Pancreas (tissue), 10 donors: ENCODE data around the gene CALB2. TPM values are rescaled to one million over a fixed set of nuclear protein-coding genes. Genes with fewer than 3 reads are reported as not detected.

ENCODE experiments used
- ATAC-seq, 4 donors: fragments of 200-7000 bp; cut with Tn5 transposase; one replicate each; pipeline versions ENCODE4 v1.8.0 to v1.9.1; 2020; ENCODE audit warnings: mild to moderate bottlenecking in 4 of 4, moderate library complexity in 4 of 4
- DNase-seq, 6 donors: peaks; one replicate each; pipeline ENCODE4 v3.0.0-alpha.2; 2020
- FAIRE-seq: peaks from 2 replicates; lab custom pipeline; 2012; peaks lifted over from hg19 to GRCh38; lab: Jason Lieb, UNC
- H3K27ac ChIP-seq, 4 donors: fragments of 200-600 bp; sonication (generic); 1 replicate in 3 of 4; 2 replicates in 1 of 4; pipeline versions ENCODE4 v1.5.0 to v1.8.0; 2020
- H3K27me3 ChIP-seq, 4 donors: fragments of 200-600 bp; one replicate each; pipeline ENCODE4 v1.8.0; 2021
- H3K36me3 ChIP-seq, 3 donors: fragments of 200-600 bp; sonication (generic) in 1 of 3; one replicate each; pipeline versions ENCODE4 v1.5.0 to v1.8.0; 2020 to 2021
- H3K4me1 ChIP-seq, 3 donors: fragments of 200-600 bp; one replicate each; pipeline ENCODE4 v1.8.0; 2021
- H3K4me3 ChIP-seq, 4 donors: fragments of 200-600 bp; sonication (generic) in 2 of 4; one replicate each; pipeline versions ENCODE4 v1.5.0 to v1.8.0; 2020 to 2021
- H3K9me3 ChIP-seq, 4 donors: fragments of 200-600 bp; one replicate each; pipeline ENCODE4 v1.8.0; 2021
- CTCF ChIP-seq, 4 donors: fragments of 200-600 bp; sonication (generic) in 3 of 4; IDR thresholded peaks; one replicate each; pipeline versions ENCODE4 v1.5.0 to v1.8.0; 2021; ENCODE audit warnings: antibody characterized with exemption in 4 of 4
- WGBS, 2 donors: extraction: QIAGEN DNeasy Blood & Tissue Kit; methylation state at CpG; one replicate each; pipeline ENCODE4 v1.1.7; 2013; 5-methylcytosine and 5-hydroxymethylcytosine counted together
- intact Hi-C, 3 donors: fragments of 100-400 bp; cut with DNase I; formaldehyde crosslinking; loops; one replicate each; pipeline versions ENCODE4 v1.11.1 to v1.14.2; 2022
- polyA plus RNA-seq, 2 donors: library from polyadenylated mRNA; stranded (reverse); fragments of 200-250 nt; gene quantifications; one replicate each; pipeline ENCODE4 v1.2.3, GENCODE V29; 2013
- total RNA-seq, 6 donors: library from RNA; stranded (reverse); fragmentation: NEBNext Ultra II Directional in 4 of 6; extraction: Animal tissue kit (Norgen Biotek cat#: 25700) in 4 of 6; gene quantifications; one replicate each; pipeline versions ENCODE4 v1.2.1 to v1.2.4, GENCODE V29; 2021 to 2023
- donor health status: healthy with polysubstance abuse.
- donor health status: DM: no; HTN: no; CAD: no; lungs with moderate emphysema.
- donor health status: DM: no; HTN: no; CAD: no.
- donor health status: control.
- donor health status: control.
- donor health status: Bipolar disorder and iron deficiency.
- donor health status: DM: yes; HTN: yes; CAD: no.
- donor health status: DM: no; HTN: no; CAD: no.
- donor health status: DM: no; HTN: no; CAD: no.
- donor health status: DM: yes; HTN: yes; CAD: no.

CALB2 gene
- total and polyA plus RNA-seq, 8 donors, result 0.13 to 2.5 (median 0.34) TPM

GRCh38 chr16:71412270-71413160 lies 54.0 kb downstream of the CALB2 start:
- Histone ChIP-seq H3K27ac (no peak overlapping the region), H3K27me3 (no peaks in the 10 kb centered on the region), H3K4me3 (no peak overlapping the region), H3K4me1 (peaks cover 0 to 5% (median 5%) of the 10 kb centered on the region in 3 donors), H3K9me3 (no peaks in the 10 kb centered on the region), H3K36me3 (no peaks in the 10 kb centered on the region)
- ATAC-seq (peak; percentile 92 to 98 (median 94)), FAIRE-seq (no peak), DNase-seq (peak; percentile 58 to 82 (median 66))
- intact Hi-C loops, result loop anchor here in 2 of 3 donors (5.0 to 10.0 kb wide), 3 partner anchors 80 to 202 kb away; no protein-coding TSS in a partner anchor
- TF ChIP-seq CTCF (IDR thresholded peaks at IDR 0.05), result peak; percentile 89 to 97 (median 92)
- whole genome bisulfite sequencing, 2 donors, result 8 to 9% methylated on average over 24 of the region's 24 CpGs

- Histone ChIP-seq H3K9me3 (no peaks in the 10 kb centered on the region), H3K36me3 (no peaks in the 10 kb centered on the region), H3K4me1 (peaks cover 0 to 5% (median 5%) of the 10 kb centered on the region in 3 donors), H3K27me3 (no peaks in the 10 kb centered on the region), H3K27ac (no peak overlapping the region), H3K4me3 (no peak overlapping the region)
- TF ChIP-seq CTCF (IDR thresholded peaks at IDR 0.05), result no peak
- intact Hi-C loops, result loop anchor here in 2 of 3 donors (5.0 to 10.0 kb wide), 3 partner anchors 79 to 201 kb away; no protein-coding TSS in a partner anchor
- WGBS, 2 donors, result 40 to 62% methylated on average over 4 of the region's 4 CpGs
- DNase-seq (no peak), FAIRE-seq (no peak), ATAC-seq (no peak)
Observed at GRCh38 chr16:71413341-71413740, 54.8 kb downstream of the CALB2 start.

GRCh38 chr16:71414038-71414437 lies 55.5 kb downstream of the CALB2 start:
- H3K9me3 ChIP-seq, result no peaks in the 10 kb centered on the region
- ATAC-seq (no peak), FAIRE-seq (no peak), DNase-seq (no peak)
- H3K27me3 ChIP-seq, result no peaks in the 10 kb centered on the region
- no peaks in the 10 kb centered on the region for H3K36me3 ChIP-seq
- TF ChIP-seq CTCF (IDR thresholded peaks at IDR 0.05), result no peak
- no peak overlapping the region for H3K27ac ChIP-seq
- H3K4me3 ChIP-seq, result no peak overlapping the region
- WGBS, 2 donors, result 71 to 82% methylated on average over 5 of the region's 5 CpGs
- H3K4me1 ChIP-seq, result peaks cover 0 to 5% (median 5%) of the 10 kb centered on the region in 3 donors
- intact Hi-C loops, result loop anchor here in 2 of 3 donors (5.0 to 10.0 kb wide), 3 partner anchors 78 to 201 kb away; no protein-coding TSS in a partner anchor

GRCh38 chr16:71421911-71422310 lies 63.4 kb downstream of the CALB2 start:
- peak in 2 of 4 donors; percentile 10 for TF ChIP-seq CTCF (IDR thresholded peaks at IDR 0.05)
- 38 to 53% methylated on average over 4 of the region's 4 CpGs for WGBS, 2 donors
- Histone ChIP-seq H3K4me1 (no peaks in the 10 kb centered on the region), H3K27me3 (no peaks in the 10 kb centered on the region), H3K4me3 (no peak overlapping the region), H3K36me3 (no peaks in the 10 kb centered on the region), H3K27ac (no peak overlapping the region), H3K9me3 (no peaks in the 10 kb centered on the region)
- ATAC-seq (peak in 1 of 4 donors; percentile 54), FAIRE-seq (no peak), DNase-seq (no peak)
- intact Hi-C loops, result no loop called here
